Loucy (cell line): ENCODE data around the gene USP43.

Experiments used
- H2AFZ ChIP-seq: fragments of 200-600 bp; sonication (generic); 2 replicates; pipeline ENCODE4 v1.6.0; 2016; ENCODE audit warnings: antibody characterized with exemption, mild to moderate bottlenecking, low read length, moderate library complexity
- H3F3A ChIP-seq: fragments of 200-600 bp; 2 replicates; pipeline ENCODE4 v1.6.0; 2016; ENCODE audit warnings: antibody characterized with exemption, low read depth, mild to moderate bottlenecking
- H3K27me3 ChIP-seq: fragments of 200-600 bp; sonication (generic); 2 replicates; pipeline ENCODE4 v1.6.1; 2014; ENCODE audit warnings: low read length, mild to moderate bottlenecking; ENCODE audit not compliant: insufficient read depth, poor library complexity, severe bottlenecking
- H3K36me3 ChIP-seq: fragments of 200-600 bp; sonication (generic); 2 replicates; pipeline ENCODE4 v1.6.1; 2016; ENCODE audit warnings: low read length; ENCODE audit not compliant: insufficient read depth
- H3K4me1 ChIP-seq: fragments of 200-600 bp; sonication (generic); 2 replicates; pipeline ENCODE4 v1.5.1; 2014; ENCODE audit warnings: low read length, mild to moderate bottlenecking; ENCODE audit not compliant: insufficient read depth, poor library complexity, severe bottlenecking
- H3K4me2 ChIP-seq: fragments of 200-600 bp; sonication (generic); 2 replicates; pipeline ENCODE4 v1.6.0; 2014; ENCODE audit warnings: antibody characterized with exemption, low read length, low read depth, mild to moderate bottlenecking; ENCODE audit not compliant: poor library complexity, severe bottlenecking
- H3K4me3 ChIP-seq: fragments of 200-600 bp; sonication (generic); 2 replicates; pipeline ENCODE4 v1.5.1; 2014; ENCODE audit warnings: low read length, mild to moderate bottlenecking, mixed read lengths; ENCODE audit not compliant: poor library complexity, severe bottlenecking
- H3K79me2 ChIP-seq: fragments of 200-600 bp; sonication (generic); 2 replicates; pipeline ENCODE4 v1.6.1; 2014; ENCODE audit warnings: low read length; ENCODE audit not compliant: insufficient read depth
- H3K9ac ChIP-seq: fragments of 200-600 bp; sonication (generic); 2 replicates; pipeline ENCODE4 v1.6.0; 2014; ENCODE audit warnings: mild to moderate bottlenecking, low read depth, low read length, moderate library complexity; ENCODE audit not compliant: poor library complexity, severe bottlenecking
- H3K9me2 ChIP-seq: fragments of 200-600 bp; sonication (generic); replicated peaks from 2 replicates; pipeline ENCODE4 v1.6.1; 2016; ENCODE audit warnings: low read depth, low read length, mixed read lengths
- H3K9me3 ChIP-seq: fragments of 200-600 bp; sonication (generic); 2 replicates; pipeline ENCODE4 v1.6.1; 2014; ENCODE audit warnings: mild to moderate bottlenecking, antibody characterized with exemption, low read length, low read depth; ENCODE audit not compliant: insufficient read depth
- H4K20me1 ChIP-seq: fragments of 200-600 bp; sonication (generic); 2 replicates; pipeline ENCODE4 v1.6.0; 2014; ENCODE audit warnings: antibody characterized with exemption, low read length, mild to moderate bottlenecking; ENCODE audit not compliant: insufficient read depth, poor library complexity, severe bottlenecking
- CTCF ChIP-seq: fragments of 200-600 bp; sonication (generic); conservative IDR thresholded peaks from 2 replicates; pipeline ENCODE4 v1.5.1; 2014; ENCODE audit warnings: mild to moderate bottlenecking, antibody characterized with exemption, low read length
- EZH2phosphoT487 ChIP-seq: fragments of 200-600 bp; IDR thresholded peaks from 2 replicates; pipeline ENCODE4 v1.6.1; 2018; ENCODE audit warnings: antibody characterized with exemption, mild to moderate bottlenecking, moderate library complexity, borderline replicate concordance

Gene USP43

GRCh38 chr17:9684955-9685621 lies 39.8 kb downstream of the USP43 start:
- H3K9me3 ChIP-seq, result peaks cover 6% of the 10 kb centered on the region; the same call in 1 of the 2 replicates
- H4K20me1 ChIP-seq, result no peaks in the 10 kb centered on the region
- no peak overlapping the region for H3K9ac ChIP-seq
- no peak overlapping the region for H3K4me3 ChIP-seq
- H2AFZ ChIP-seq, result no peak overlapping the region
- H3F3A ChIP-seq, result no peaks in the 10 kb centered on the region
- H3K4me2 ChIP-seq, result no peak overlapping the region
- no peaks in the 10 kb centered on the region for H3K9me2 ChIP-seq
- TF ChIP-seq EZH2phosphoT487, result no peak
- no peak for TF ChIP-seq CTCF
- no peaks in the 10 kb centered on the region for H3K4me1 ChIP-seq
- H3K36me3 ChIP-seq, result peaks cover 16% of the 10 kb centered on the region
- no peaks in the 10 kb centered on the region for H3K27me3 ChIP-seq
- H3K79me2 ChIP-seq, result no peaks in the 10 kb centered on the region

- H3K36me3 ChIP-seq, result peaks cover 21% of the 10 kb centered on the region; the same call in 1 of the 2 replicates
- H2AFZ ChIP-seq, result no peak overlapping the region
- no peaks in the 10 kb centered on the region for H3K27me3 ChIP-seq
- H3K9ac ChIP-seq, result no peak overlapping the region
- H3K4me1 ChIP-seq, result no peaks in the 10 kb centered on the region
- H4K20me1 ChIP-seq, result no peaks in the 10 kb centered on the region
- no peak overlapping the region for H3K4me3 ChIP-seq
- H3K9me2 ChIP-seq, result no peaks in the 10 kb centered on the region
- H3F3A ChIP-seq, result no peaks in the 10 kb centered on the region
- no peaks in the 10 kb centered on the region for H3K9me3 ChIP-seq
- TF ChIP-seq EZH2phosphoT487, result no peak
- no peak for TF ChIP-seq CTCF
- no peak overlapping the region for H3K4me2 ChIP-seq
- H3K79me2 ChIP-seq, result no peaks in the 10 kb centered on the region
These were observed 48.4 kb downstream of the USP43 start for GRCh38 chr17:9693755-9694154.

GRCh38 chr17:9696279-9697044 lies 51.1 kb downstream of the USP43 start:
- H3K36me3 ChIP-seq, result peaks cover 17% of the 10 kb centered on the region; the same call in 1 of the 2 replicates
- no peaks in the 10 kb centered on the region for H3K9me2 ChIP-seq

More at GRCh38 chr17:9696279-9697044, 51.1 kb downstream of the USP43 start:
- Histone ChIP-seq H3K79me2 (no peaks in the 10 kb centered on the region), H3K4me2 (no peak overlapping the region), H3K27me3 (no peaks in the 10 kb centered on the region), H3K4me1 (no peaks in the 10 kb centered on the region), H3K9me3 (no peaks in the 10 kb centered on the region), H3K9ac (no peak overlapping the region), H2AFZ (no peak overlapping the region), H3K4me3 (no peak overlapping the region), H4K20me1 (no peaks in the 10 kb centered on the region), H3F3A (no peaks in the 10 kb centered on the region)
- TF ChIP-seq EZH2phosphoT487, result no peak
- TF ChIP-seq CTCF, result no peak
